IMR-90 (cell line): ENCODE results near the gene SMAP1. TPM values are rescaled to one million over a fixed set of nuclear protein-coding genes. Genes with fewer than 3 reads are reported as not detected.

Experiments used
- ATAC-seq: fragments of 200-7000 bp; cut with Tn5 transposase; 2 replicates; pipeline ENCODE4 v1.9.1; 2020; ENCODE audit warnings: low read depth, mild to moderate bottlenecking, moderate library complexity
- BruUV-seq: library from RNA; stranded (reverse); fragments of 400-500 nt; replicated peaks from 2 replicates; lab custom pipeline; 2021; lab: Mats Ljungman, UMichigan
- CTCF ChIA-PET: fragments of 300-600 bp; formaldehyde crosslinking; extraction: SDS; loops from one replicate; lab custom pipeline; 2021; ENCODE audit warnings: antibody characterized with exemption; lab: Yijun Ruan, JAX
- POLR2A ChIA-PET: fragments of 300-600 bp; sonication (Branson Sonifier 250); formaldehyde crosslinking; loops from one replicate; lab custom pipeline; 2022; ENCODE audit warnings: antibody characterized with exemption; ENCODE audit not compliant: unreplicated experiment; lab: Charles Lee
- DNase-seq: peaks from one replicate; pipeline ENCODE4 v3.0.0; 2013
- H2AFZ ChIP-seq: replicated peaks from 2 replicates; pipeline ENCODE3; 2013; ENCODE audit warnings: low read length, mild to moderate bottlenecking; ENCODE audit not compliant: poor library complexity
- H2AK5ac ChIP-seq: 2 replicates; pipeline ENCODE4 v1.6.1; 2013; ENCODE audit warnings: low read depth, low read length, inconsistent platforms
- H2AK9ac ChIP-seq: replicated peaks from 2 replicates; pipeline ENCODE3; 2013; ENCODE audit warnings: mild to moderate bottlenecking, low read depth, low read length, moderate library complexity; ENCODE audit not compliant: poor library complexity
- H2BK120ac ChIP-seq: 2 replicates; pipeline ENCODE4 v1.6.1; 2013; ENCODE audit warnings: low read depth, low read length, inconsistent platforms
- H2BK15ac ChIP-seq: 3 replicates; pipeline ENCODE4 v1.6.1; 2013; ENCODE audit warnings: low read depth, low read length, inconsistent platforms
- H2BK20ac ChIP-seq: 2 replicates; pipeline ENCODE4 v1.6.1; 2013; ENCODE audit warnings: low read depth, mild to moderate bottlenecking, inconsistent platforms, low read length, moderate library complexity
- H2BK5ac ChIP-seq: 2 replicates; pipeline ENCODE4 v1.6.1; 2013; ENCODE audit warnings: mild to moderate bottlenecking, low read depth, low read length, inconsistent platforms; ENCODE audit not compliant: poor library complexity, severe bottlenecking
- H3K14ac ChIP-seq: replicated peaks from 2 replicates; pipeline ENCODE4 v1.6.1; 2013; ENCODE audit warnings: low read depth, low read length, inconsistent platforms
- H3K18ac ChIP-seq: 2 replicates; pipeline ENCODE4 v1.6.1; 2013; ENCODE audit warnings: low read depth, low read length, control low read depth
- H3K23ac ChIP-seq: 2 replicates; pipeline ENCODE4 v1.6.1; 2013; ENCODE audit warnings: low read depth, low read length, inconsistent platforms
- H3K27ac ChIP-seq: 2 replicates; pipeline ENCODE4 v1.5.1; 2013; ENCODE audit warnings: mild to moderate bottlenecking, control low read depth, low read length; ENCODE audit not compliant: insufficient read depth
- H3K27me3 ChIP-seq: 2 replicates; pipeline ENCODE4 v1.6.1; 2013; ENCODE audit warnings: low read length; ENCODE audit not compliant: control insufficient read depth, insufficient read depth
- H3K36me3 ChIP-seq: 2 replicates; pipeline ENCODE4 v1.6.1; 2013; ENCODE audit warnings: low read length, mixed read lengths; ENCODE audit not compliant: control insufficient read depth, insufficient read depth
- H3K4ac ChIP-seq: 2 replicates; pipeline ENCODE4 v1.6.1; 2013; ENCODE audit warnings: low read depth, low read length, inconsistent platforms
- H3K4me1 ChIP-seq: 2 replicates; pipeline ENCODE4 v1.6.1; 2013; ENCODE audit warnings: low read length, mixed read lengths; ENCODE audit not compliant: control insufficient read depth, insufficient read depth
- H3K4me2 ChIP-seq: 2 replicates; pipeline ENCODE4 v1.6.1; 2013; ENCODE audit warnings: low read depth, mild to moderate bottlenecking, control low read depth, low read length, moderate library complexity
- H3K4me3 ChIP-seq: 2 replicates; pipeline ENCODE4 v1.5.1; 2013; ENCODE audit warnings: low read depth, mild to moderate bottlenecking, control low read depth, low read length, moderate library complexity; ENCODE audit not compliant: insufficient read depth
- H3K56ac ChIP-seq: 2 replicates; pipeline ENCODE4 v1.6.1; 2013; ENCODE audit warnings: low read length, inconsistent platforms; ENCODE audit not compliant: insufficient read depth; ENCODE audit errors: extremely low read depth
- H3K79me1 ChIP-seq, 2 experiments: 2 replicates each; pipeline ENCODE4 v1.6.1; 2013; ENCODE audit warnings: low read length in 2 of 2, inconsistent platforms in 1 of 2, low read depth in 1 of 2
- H3K9ac ChIP-seq: 2 replicates; pipeline ENCODE4 v1.6.1; 2013; ENCODE audit warnings: low read depth, low read length, control low read depth
- H3K9me1 ChIP-seq: 2 replicates; pipeline ENCODE4 v1.6.1; 2013; ENCODE audit warnings: low read length, inconsistent platforms; ENCODE audit not compliant: insufficient read depth
- H3K9me3 ChIP-seq: 2 replicates; pipeline ENCODE4 v1.6.1; 2013; ENCODE audit warnings: low read length; ENCODE audit not compliant: control insufficient read depth, insufficient read depth
- H4K20me1 ChIP-seq: 2 replicates; pipeline ENCODE4 v1.6.1; 2013; ENCODE audit warnings: low read length, inconsistent platforms; ENCODE audit not compliant: insufficient read depth
- H4K5ac ChIP-seq: 2 replicates; pipeline ENCODE4 v1.6.1; 2013; ENCODE audit warnings: mild to moderate bottlenecking, low read depth, low read length, control low read depth
- H4K8ac ChIP-seq, 2 experiments: 2 replicates each; pipeline ENCODE4 v1.6.1; 2013; ENCODE audit warnings: low read depth in 2 of 2, low read length in 2 of 2, control low read depth in 1 of 2, inconsistent platforms in 1 of 2
- H4K91ac ChIP-seq: 2 replicates; pipeline ENCODE4 v1.6.1; 2013; ENCODE audit warnings: low read depth, low read length, inconsistent platforms; ENCODE audit not compliant: insufficient read depth
- BHLHE40 ChIP-seq: fragments of 150-350 bp; IDR thresholded peaks from 2 replicates; pipeline ENCODE4 v1.6.1; 2016; ENCODE audit warnings: mild to moderate bottlenecking, low read depth, low read length
- CEBPB ChIP-seq: IDR thresholded peaks from 2 replicates; pipeline ENCODE4 v1.6.1; 2012; ENCODE audit warnings: low read depth, low read length, improper control_type of control experiment
- CHD1 ChIP-seq: IDR thresholded peaks from 2 replicates; pipeline ENCODE4 v1.6.1; 2012; ENCODE audit warnings: low read depth, low read length, improper control_type of control experiment
- CTCF ChIP-seq: conservative IDR thresholded peaks from 2 replicates; pipeline ENCODE4 v1.5.1; 2012; ENCODE audit warnings: mild to moderate bottlenecking, low read depth, low read length, improper control_type of control experiment
- ELK1 ChIP-seq: fragments of 150-350 bp; IDR thresholded peaks from 2 replicates; pipeline ENCODE4 v1.6.1; 2016; ENCODE audit warnings: low read depth, mild to moderate bottlenecking, low read length, moderate library complexity, borderline replicate concordance
- FOS ChIP-seq: fragments of 150-350 bp; IDR thresholded peaks from 2 replicates; pipeline ENCODE4 v1.6.1; 2016; ENCODE audit warnings: low read depth, low read length
- MAFK ChIP-seq: IDR thresholded peaks from 2 replicates; pipeline ENCODE4 v1.6.1; 2012; ENCODE audit warnings: low read depth, low read length, improper control_type of control experiment
- MAZ ChIP-seq: IDR thresholded peaks from 2 replicates; pipeline ENCODE4 v1.6.1; 2012; ENCODE audit warnings: low read depth, mild to moderate bottlenecking, low read length, improper control_type of control experiment, moderate library complexity, borderline replicate concordance
- MXI1 ChIP-seq: IDR thresholded peaks from 2 replicates; pipeline ENCODE4 v1.6.1; 2012; ENCODE audit warnings: low read depth, mild to moderate bottlenecking, low read length, moderate library complexity, borderline replicate concordance
- NFE2L2 ChIP-seq: fragments of 150-350 bp; IDR thresholded peaks from 2 replicates; pipeline ENCODE4 v1.6.1; 2016; ENCODE audit warnings: low read depth, mild to moderate bottlenecking, low read length
- POLR2A ChIP-seq: IDR thresholded peaks from 2 replicates; pipeline ENCODE4 v1.6.1; 2012; ENCODE audit warnings: mild to moderate bottlenecking, low read depth, low read length
- RAD21 ChIP-seq: IDR thresholded peaks from 2 replicates; pipeline ENCODE4 v1.6.1; 2012; ENCODE audit warnings: low read length, improper control_type of control experiment
- RCOR1 ChIP-seq: IDR thresholded peaks from 2 replicates; pipeline ENCODE4 v1.6.1; 2012; ENCODE audit warnings: mild to moderate bottlenecking, low read length, improper control_type of control experiment; ENCODE audit not compliant: insufficient replicate concordance
- RFX5 ChIP-seq: IDR thresholded peaks from 2 replicates; pipeline ENCODE4 v1.8.0; 2012; ENCODE audit warnings: low read depth, mild to moderate bottlenecking, low read length, moderate library complexity
- SMC3 ChIP-seq: fragments of 150-350 bp; IDR thresholded peaks from 2 replicates; pipeline ENCODE4 v1.6.1; 2016; ENCODE audit warnings: low read depth, mild to moderate bottlenecking, antibody characterized with exemption, low read length, moderate library complexity
- USF2 ChIP-seq: fragments of 150-350 bp; IDR thresholded peaks from 2 replicates; pipeline ENCODE4 v1.6.1; 2017; ENCODE audit warnings: mild to moderate bottlenecking, antibody characterized with exemption, low read length, low read depth
- WGBS, 2 experiments: methylation state at CpG; one replicate each; pipeline versions ENCODE4 v1.1.5 to v1.1.7; 2013; ENCODE audit warnings: missing lambda C conversion rate in 2 of 2; ENCODE audit not compliant: insufficient read length in 1 of 2; ENCODE audit errors: extremely low coverage in 2 of 2; 5-methylcytosine and 5-hydroxymethylcytosine counted together
- dilution Hi-C: fragments of 300-500 bp; cut with HindIII; formaldehyde crosslinking; loops from one replicate; pipeline ENCODE4 v1.14.3; 2018; ENCODE audit warnings: low sequenced_read_pairs; ENCODE audit not compliant: unreplicated experiment
- in situ Hi-C: fragments of 300-500 bp; cut with MboI; formaldehyde crosslinking; loops from 3 replicates; pipeline ENCODE4 v1.14.3; 2019; ENCODE audit warnings: low sequenced_read_pairs, inconsistent platforms, mixed read lengths
- intact Hi-C: fragments of 100-400 bp; cut with micrococcal nuclease; formaldehyde crosslinking; loops from 2 replicates; pipeline ENCODE4 v1.10.0; 2022
- polyA plus RNA-seq, 3 experiments: library from polyadenylated mRNA; depleted of rRNA; stranded (reverse); fragments of >200 nt; gene quantifications; 2 replicates each; pipeline ENCODE4 v1.2.3, GENCODE V29; 2012; ENCODE audit warnings: low replicate concordance in 1 of 3
- total RNA-seq: library from RNA; depleted of rRNA; stranded (reverse); fragments of >200 nt; gene quantifications from 2 replicates; pipeline ENCODE4 v1.2.3, GENCODE V29; 2012

The SMAP1 gene
- total and polyA plus RNA-seq, 2 of the 4 experiments (the other 2 are of a cell fraction), result 14.8 to 16.7 TPM

GRCh38 chr6:70886661-70887060 is 219.0 kb downstream of the SMAP1 start:
- H2AK9ac ChIP-seq, result no peak overlapping the region
- no peak for ATAC-seq
- 57% methylated on average over 1 of the region's 2 CpGs; no CpG with 5 or more reads in 1 of the 2 experiments for WGBS, 2 experiments
- POLR2A ChIA-PET, result no interaction called here
- no peak overlapping the region for H2BK5ac ChIP-seq
- no peaks in the 10 kb centered on the region for H4K20me1 ChIP-seq
- dilution Hi-C loops, result loop anchor here (25.0 kb wide), 1 partner anchor 174 kb away; no protein-coding TSS in a partner anchor
- H3K4ac ChIP-seq, result no peak overlapping the region
- H4K5ac ChIP-seq, result no peak overlapping the region
- no peak for DNase-seq
- TF ChIP-seq MAZ (no peak), RFX5 (no peak), MAFK (no peak), RCOR1 (no peak), CHD1 (no peak), ELK1 (no peak), FOS (no peak), SMC3 (no peak), RAD21 (no peak), NFE2L2 (no peak), MXI1 (no peak), POLR2A (no peak), CTCF (no peak), USF2 (no peak), CEBPB (no peak), BHLHE40 (no peak)
- BruUV-seq, result no TSS peak
- H2BK120ac ChIP-seq, result no peak overlapping the region
- no peak overlapping the region for H2AK5ac ChIP-seq
- H3K27ac ChIP-seq, result no peak overlapping the region
- no peak overlapping the region for H3K56ac ChIP-seq
- peaks cover 9% of the 10 kb centered on the region for H3K27me3 ChIP-seq
- no peak overlapping the region for H4K8ac ChIP-seq
- no peak overlapping the region for H2AFZ ChIP-seq
- H3K23ac ChIP-seq, result no peak overlapping the region
- CTCF ChIA-PET, result interaction anchor here (0.6 kb wide), 1 partner anchor 292 kb away, joined by 3 read pairs; no protein-coding TSS in a partner anchor
- in situ Hi-C loops, result loop anchor here (5.0 kb wide), 1 partner anchor 179 kb away; no protein-coding TSS in a partner anchor
- no peak overlapping the region for H2BK20ac ChIP-seq
- H3K36me3 ChIP-seq, result no peaks in the 10 kb centered on the region
- H3K9ac ChIP-seq, result no peak overlapping the region
- H3K4me2 ChIP-seq, result no peak overlapping the region
- H3K18ac ChIP-seq, result no peak overlapping the region
- no peaks in the 10 kb centered on the region for H3K4me1 ChIP-seq
- H3K14ac ChIP-seq, result no peak overlapping the region
- no peak overlapping the region for H4K91ac ChIP-seq
- H3K9me1 ChIP-seq, result no peaks in the 10 kb centered on the region
- H2BK15ac ChIP-seq, result no peak overlapping the region
- no peaks in the 10 kb centered on the region for H3K79me1 ChIP-seq
- intact Hi-C loops, result loop anchor here (10.0 kb wide), 1 partner anchor 512 kb away; no protein-coding TSS in a partner anchor
- H3K9me3 ChIP-seq, result no peaks in the 10 kb centered on the region
- no peak overlapping the region for H3K4me3 ChIP-seq
